HG02763 (cell line): Measurements from ENCODE around the gene SHISA7.
A peak's percentile ranks its signal among the peaks of the same experiment; 100 is the strongest.

Experiments
- ATAC-seq: cut with Tn5 transposase; IDR thresholded peaks from one replicate; pipeline ENCODE4 v1.9.1; 2021; ENCODE audit warnings: mild to moderate bottlenecking, moderate library complexity; ENCODE audit not compliant: unreplicated experiment

SHISA7 gene

GRCh38 chr19:55391702-55392615, 51.1 kb downstream of the SHISA7 start:
- ATAC-seq: no peak

GRCh38 chr19:55391191-55391670, 51.9 kb downstream of the SHISA7 start:
- no peak for ATAC-seq

- ATAC-seq: no peak
These were observed 52.6 kb downstream of the SHISA7 start for GRCh38 chr19:55390461-55390880.

GRCh38 chr19:55389386-55390317, 53.4 kb downstream of the SHISA7 start:
- ATAC-seq: no peak

GRCh38 chr19:55387736-55388497, 55.2 kb downstream of the SHISA7 start:
- ATAC-seq: no peak

- ATAC-seq: no peak
These were observed 56.6 kb downstream of the SHISA7 start for GRCh38 chr19:55386493-55386971.

GRCh38 chr19:55385724-55386492, 57.2 kb downstream of the SHISA7 start, which contains the start of gene RPL28:
RPL28 (plus strand) TSS chr19:55385932; CDS start chr19:55386358, 426 bp downstream.
- ATAC-seq: peak; percentile 71

- peak; percentile 44 for ATAC-seq
These were observed 58.0 kb downstream of the SHISA7 start for GRCh38 chr19:55384920-55385723.

- no peak for ATAC-seq
These were observed 58.8 kb downstream of the SHISA7 start, which contains the start of gene TMEM238 for GRCh38 chr19:55384131-55384919. TMEM238 (minus strand) TSS chr19:55384292; CDS start chr19:55384259, 33 bp downstream.

- ATAC-seq: no peak
These were observed 59.6 kb downstream of the SHISA7 start for GRCh38 chr19:55383279-55384130.

GRCh38 chr19:55382522-55383054, 60.5 kb downstream of the SHISA7 start:
- no peak for ATAC-seq

- no peak for ATAC-seq
These were observed 61.1 kb downstream of the SHISA7 start for GRCh38 chr19:55382013-55382412.

GRCh38 chr19:55379174-55379573, 63.9 kb downstream of the SHISA7 start:
- no peak for ATAC-seq
